NCI-H1048 (cell line): ENCODE measurements around the gene KCNQ4.

ENCODE experiments used
- DNase-seq: peaks from one replicate; lab custom pipeline; 2025; lab: John Stamatoyannopoulos, UW

The KCNQ4 gene

GRCh38 chr1:40840526-40841323 is 57.1 kb downstream of the KCNQ4 start:
- DNase-seq, result no peak

- no peak for DNase-seq
Measured at GRCh38 chr1:40841602-40842001, 58.0 kb downstream of the KCNQ4 start.

GRCh38 chr1:40842207-40842606 is 58.6 kb downstream of the KCNQ4 start:
- DNase-seq, result no peak

GRCh38 chr1:40842691-40843090 is 59.1 kb downstream of the KCNQ4 start:
- DNase-seq, result no peak

- no peak for DNase-seq
Measured at GRCh38 chr1:40844079-40844478, 60.5 kb downstream of the KCNQ4 start.

GRCh38 chr1:40844887-40845878 is 61.6 kb downstream of the KCNQ4 start:
- DNase-seq, result no peak

- no peak for DNase-seq
Measured at GRCh38 chr1:40845895-40846294, 62.3 kb downstream of the KCNQ4 start.

- no peak for DNase-seq
Measured at GRCh38 chr1:40847023-40847745, 63.6 kb downstream of the KCNQ4 start.

- no peak for DNase-seq
Measured at GRCh38 chr1:40848530-40849189, 65.1 kb downstream of the KCNQ4 start.

- no peak for DNase-seq
Measured at GRCh38 chr1:40849801-40850592, 66.4 kb downstream of the KCNQ4 start.

- no peak for DNase-seq
Measured at GRCh38 chr1:40851643-40852042, 68.1 kb downstream of the KCNQ4 start.

- DNase-seq, result no peak
Measured at GRCh38 chr1:40853113-40853884, 69.7 kb downstream of the KCNQ4 start.

- no peak for DNase-seq
Measured at GRCh38 chr1:40853885-40854170, 70.2 kb downstream of the KCNQ4 start.

GRCh38 chr1:40855513-40855912 is 71.9 kb downstream of the KCNQ4 start:
- no peak for DNase-seq

- DNase-seq, result no peak
Measured at GRCh38 chr1:40856116-40856515, 72.5 kb downstream of the KCNQ4 start.

- DNase-seq, result no peak
Measured at GRCh38 chr1:40856656-40857302, 73.2 kb downstream of the KCNQ4 start.

- DNase-seq, result no peak
Measured at GRCh38 chr1:40857737-40858136, 74.2 kb downstream of the KCNQ4 start.

- DNase-seq, result no peak
Measured at GRCh38 chr1:40858856-40859416, 75.3 kb downstream of the KCNQ4 start.

GRCh38 chr1:40860706-40861223 is 77.2 kb downstream of the KCNQ4 start:
- no peak for DNase-seq
